HG02973 (cell line): Measurements from ENCODE around the gene ADIPOQ.
"Not testable (repeated sequence)": the region's sequence is repeated elsewhere in the genome, so short reads cannot be mapped to it uniquely, and the experiment has no call there.

Experiments used
- ATAC-seq: cut with Tn5 transposase; IDR thresholded peaks from one replicate; pipeline ENCODE4 v1.9.1; 2021; ENCODE audit warnings: moderate library complexity; ENCODE audit not compliant: unreplicated experiment

The ADIPOQ gene

DNA sequence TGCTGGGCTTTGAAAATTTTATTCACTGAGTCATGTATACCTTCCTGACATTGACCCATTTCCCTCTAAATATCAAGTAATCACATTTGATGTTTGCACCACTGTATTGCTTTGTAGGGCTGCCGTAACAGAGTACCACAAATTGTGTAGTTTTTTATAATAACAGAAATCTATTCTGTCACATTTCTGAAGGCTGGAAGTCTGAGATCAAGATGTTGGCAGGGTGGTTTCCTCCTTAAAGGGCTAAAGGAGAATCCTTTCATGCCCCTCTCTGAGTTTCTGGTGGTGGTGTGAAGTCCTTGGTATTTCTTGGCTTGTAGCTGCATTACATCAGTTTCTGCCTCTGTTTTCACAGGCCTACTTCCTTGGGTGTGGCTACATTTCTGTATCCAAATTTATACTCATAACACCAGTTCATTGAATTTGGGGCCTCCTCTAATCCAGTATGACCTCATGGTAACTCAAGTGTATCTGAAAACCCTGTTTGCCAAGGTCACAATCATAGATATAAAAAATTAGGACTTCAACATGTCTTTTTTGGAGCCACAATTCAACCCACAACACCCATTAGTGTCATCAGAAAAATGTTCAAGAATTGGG is 58.7 kb downstream of the ADIPOQ start:
- ATAC-seq, result no peak

- no peak for ATAC-seq
Measured at GRCh38 chr3:186902154-186902553, 59.6 kb downstream of the ADIPOQ start.

DNA sequence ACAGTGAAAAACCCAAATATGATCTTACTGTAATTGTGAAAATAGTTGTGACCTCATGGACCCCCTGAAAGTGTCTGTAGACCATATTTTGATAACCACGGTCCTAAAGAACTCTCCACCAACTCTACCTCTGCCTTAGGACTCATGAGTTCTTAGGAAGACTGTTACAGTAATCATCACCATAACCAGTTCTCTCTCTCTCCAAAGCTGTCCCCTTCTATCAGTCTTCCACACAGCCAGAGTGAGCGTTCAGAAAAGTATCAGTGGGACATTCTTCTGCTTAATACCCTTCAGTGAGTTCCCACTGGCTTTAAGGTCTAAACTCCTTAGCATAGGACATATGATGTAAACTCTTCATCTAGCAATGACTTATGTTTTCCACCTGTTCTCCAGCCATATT is 60.2 kb downstream of the ADIPOQ start:
- ATAC-seq, result no peak

- not testable (repeated sequence) for ATAC-seq
Measured at GRCh38 chr3:186903676-186904075, 61.2 kb downstream of the ADIPOQ start.

GRCh38 chr3:186907075-186907474 is 64.6 kb downstream of the ADIPOQ start:
- ATAC-seq, result not testable (repeated sequence)
